ENCODE data around the gene MED20.

The MED20 gene

GRCh38 chr6:41941280-41942066 is 20.5 kb upstream of the MED20 start, which contains the start of gene CCND3:
TSS of gene CCND3 (minus strand) at chr6:41941808. CDS start at chr6:41941649, 159 bp downstream.
- no peak for DNase-seq (ENCODE audit: low read depth, low spot score)

GRCh38 chr6:41940759-41941279 is 19.9 kb upstream of the MED20 start:
- DNase-seq (ENCODE audit: low read depth, low spot score): no peak

- no peak for DNase-seq (ENCODE audit: low read depth, low spot score)
Measured at GRCh38 chr6:41939848-41940758, 19.2 kb upstream of the MED20 start.

- no peak for DNase-seq (ENCODE audit: low read depth, low spot score)
Measured at GRCh38 chr6:41939176-41939847, 18.4 kb upstream of the MED20 start.

- DNase-seq (ENCODE audit: low read depth, low spot score): no peak
Measured at GRCh38 chr6:41938590-41939175, 17.7 kb upstream of the MED20 start.

GRCh38 chr6:41937861-41938574 is 17.1 kb upstream of the MED20 start:
- DNase-seq (ENCODE audit: low read depth, low spot score): no peak

GRCh38 chr6:41937472-41937860 is 16.5 kb upstream of the MED20 start:
- DNase-seq (ENCODE audit: low read depth, low spot score): no peak

- no peak for DNase-seq (ENCODE audit: low read depth, low spot score)
Measured at GRCh38 chr6:41936073-41936837, 15.3 kb upstream of the MED20 start.

- DNase-seq (ENCODE audit: low read depth, low spot score): no peak
Measured at GRCh38 chr6:41935685-41936072, 14.7 kb upstream of the MED20 start.

- no peak for DNase-seq (ENCODE audit: low read depth, low spot score)
Measured at GRCh38 chr6:41935193-41935574, 14.2 kb upstream of the MED20 start.

- DNase-seq (ENCODE audit: low read depth, low spot score): no peak
Measured at GRCh38 chr6:41934278-41935192, 13.6 kb upstream of the MED20 start.

GRCh38 chr6:41932378-41932777 is 11.4 kb upstream of the MED20 start:
- no peak for DNase-seq (ENCODE audit: low read depth, low spot score)

GRCh38 chr6:41931792-41932191 is 10.9 kb upstream of the MED20 start:
- DNase-seq (ENCODE audit: low read depth, low spot score): no peak

GRCh38 chr6:41929924-41930323 is 9.0 kb upstream of the MED20 start:
- no peak for DNase-seq (ENCODE audit: low read depth, low spot score)

- no peak for DNase-seq (ENCODE audit: low read depth, low spot score)
Measured at GRCh38 chr6:41927253-41927652, 6.3 kb upstream of the MED20 start.

- no peak for DNase-seq (ENCODE audit: low read depth, low spot score)
Measured at GRCh38 chr6:41922154-41922553, 1.2 kb upstream of the MED20 start.

GRCh38 chr6:41921712-41921998 is 716 bp upstream of the MED20 start:
- no peak for DNase-seq (ENCODE audit: low read depth, low spot score)

- DNase-seq (ENCODE audit: low read depth, low spot score): no peak
Measured at GRCh38 chr6:41917528-41917927, 3.4 kb downstream of the MED20 start.

GRCh38 chr6:41914869-41915530 is 5.9 kb downstream of the MED20 start:
- DNase-seq (ENCODE audit: low read depth, low spot score): no peak

All from iPS DF 19.7 (cell line).